Endodermal cell (in vitro differentiated cells): ENCODE data around the gene NFIL3. TPM values are rescaled to one million over a fixed set of nuclear protein-coding genes. Genes with fewer than 3 reads are reported as not detected.

Source experiments
- DNase-seq: peaks from one replicate; pipeline ENCODE4 v3.0.0-alpha.2; 2017
- H3K27ac ChIP-seq: 2 replicates; pipeline ENCODE4 v1.5.1; 2013; ENCODE audit warnings: mild to moderate bottlenecking, low read depth, low read length, moderate library complexity
- H3K27me3 ChIP-seq: 2 replicates; pipeline ENCODE4 v1.6.1; 2013; ENCODE audit warnings: mild to moderate bottlenecking, low read length, moderate library complexity; ENCODE audit not compliant: insufficient read depth, control insufficient read depth, poor library complexity, severe bottlenecking
- H3K36me3 ChIP-seq: 2 replicates; pipeline ENCODE4 v1.7.0; 2013; ENCODE audit warnings: mild to moderate bottlenecking, low read length, moderate library complexity; ENCODE audit not compliant: control insufficient read depth, insufficient read depth
- H3K4me1 ChIP-seq: one replicate; pipeline ENCODE4 v1.7.0; 2013; ENCODE audit warnings: low read length; ENCODE audit not compliant: control insufficient read depth, insufficient read depth
- H3K4me3 ChIP-seq: 2 replicates; pipeline ENCODE4 v1.5.1; 2013; ENCODE audit warnings: mild to moderate bottlenecking, low read length, moderate library complexity
- H3K9ac ChIP-seq: 2 replicates; pipeline ENCODE4 v1.6.1; 2013; ENCODE audit warnings: mild to moderate bottlenecking, low read length, moderate library complexity; ENCODE audit not compliant: poor library complexity, severe bottlenecking; ENCODE audit errors: extremely low read depth
- H3K9me3 ChIP-seq: 2 replicates; pipeline ENCODE4 v1.6.1; 2013; ENCODE audit warnings: mild to moderate bottlenecking, low read length, moderate library complexity; ENCODE audit not compliant: control insufficient read depth
- H3K27ac Mint-ChIP-seq: 2 replicates; pipeline ENCODE4 v1.8.0; 2020; ENCODE audit warnings: mixed read lengths
- H3K27me3 Mint-ChIP-seq: 2 replicates; pipeline ENCODE4 v1.8.0; 2021; ENCODE audit warnings: mild to moderate bottlenecking, mixed read lengths; ENCODE audit not compliant: insufficient read depth
- H3K36me3 Mint-ChIP-seq: 2 replicates; pipeline ENCODE4 v1.8.0; 2020; ENCODE audit warnings: low read depth, mixed read lengths
- H3K4me1 Mint-ChIP-seq: 2 replicates; pipeline ENCODE4 v1.8.0; 2020; ENCODE audit warnings: mixed read lengths
- H3K4me3 Mint-ChIP-seq: 2 replicates; pipeline ENCODE4 v1.8.0; 2020; ENCODE audit warnings: mild to moderate bottlenecking, moderate library complexity, mixed read lengths
- H3K9me3 Mint-ChIP-seq: 2 replicates; pipeline ENCODE4 v1.8.0; 2020; ENCODE audit warnings: mild to moderate bottlenecking, mixed read lengths
- WGBS, 2 experiments: methylation state at CpG; one replicate each; pipeline versions ENCODE4 v1.1.5 to v1.1.7; 2013; ENCODE audit warnings: missing lambda C conversion rate in 2 of 2, mixed read lengths in 1 of 2; ENCODE audit not compliant: insufficient coverage in 1 of 2, insufficient read length in 1 of 2; 5-methylcytosine and 5-hydroxymethylcytosine counted together
- total RNA-seq, 2 donors: library from RNA; stranded (reverse); fragmentation: NEBNext Ultra II Directional in 1 of 2; extraction: Animal tissue kit (Norgen Biotek cat#: 25700) in 1 of 2; gene quantifications; 2 replicates in 1 of 2; 3 replicates in 1 of 2; pipeline ENCODE4 v1.2.1, GENCODE V29; 2021
- TF ChIP-seq, protein P1 (sequence below): fragments of 200-600 bp; sonication (generic); conservative IDR thresholded peaks from 2 replicates; pipeline ENCODE4 v1.5.0; 2021; ENCODE audit warnings: antibody characterized with exemption, mild to moderate bottlenecking

NFIL3 gene
- total RNA-seq, 2 donors from 2014 or later, result 13.5 to 17.4 TPM

DNA sequence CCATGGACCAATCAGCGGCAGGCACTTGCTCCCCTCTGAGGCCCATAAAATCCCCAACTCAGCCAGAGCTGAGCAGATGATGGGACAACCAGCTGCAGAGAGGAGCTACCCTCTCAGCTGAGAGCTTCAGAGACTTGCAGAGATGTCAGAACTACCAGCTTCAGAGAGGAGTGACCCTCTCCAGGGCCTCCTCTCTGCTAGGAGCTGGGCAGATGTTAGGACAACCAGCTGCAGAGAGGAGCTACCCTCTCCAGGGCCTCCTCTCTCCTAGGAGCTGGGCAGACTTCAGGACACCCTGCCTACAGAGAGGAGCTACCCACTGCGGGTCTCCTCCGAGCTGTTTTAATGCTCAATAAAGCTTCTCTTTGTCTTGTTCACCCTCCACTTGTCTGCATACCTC is 58.9 kb downstream of the NFIL3 start:
- H3K9me3 ChIP-seq, result peaks cover 11% of the 10 kb centered on the region
- TF ChIP-seq, protein P1, sequence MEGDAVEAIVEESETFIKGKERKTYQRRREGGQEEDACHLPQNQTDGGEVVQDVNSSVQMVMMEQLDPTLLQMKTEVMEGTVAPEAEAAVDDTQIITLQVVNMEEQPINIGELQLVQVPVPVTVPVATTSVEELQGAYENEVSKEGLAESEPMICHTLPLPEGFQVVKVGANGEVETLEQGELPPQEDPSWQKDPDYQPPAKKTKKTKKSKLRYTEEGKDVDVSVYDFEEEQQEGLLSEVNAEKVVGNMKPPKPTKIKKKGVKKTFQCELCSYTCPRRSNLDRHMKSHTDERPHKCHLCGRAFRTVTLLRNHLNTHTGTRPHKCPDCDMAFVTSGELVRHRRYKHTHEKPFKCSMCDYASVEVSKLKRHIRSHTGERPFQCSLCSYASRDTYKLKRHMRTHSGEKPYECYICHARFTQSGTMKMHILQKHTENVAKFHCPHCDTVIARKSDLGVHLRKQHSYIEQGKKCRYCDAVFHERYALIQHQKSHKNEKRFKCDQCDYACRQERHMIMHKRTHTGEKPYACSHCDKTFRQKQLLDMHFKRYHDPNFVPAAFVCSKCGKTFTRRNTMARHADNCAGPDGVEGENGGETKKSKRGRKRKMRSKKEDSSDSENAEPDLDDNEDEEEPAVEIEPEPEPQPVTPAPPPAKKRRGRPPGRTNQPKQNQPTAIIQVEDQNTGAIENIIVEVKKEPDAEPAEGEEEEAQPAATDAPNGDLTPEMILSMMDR, result no peak
- no peak overlapping the region for H3K27ac ChIP-seq
- H3K4me1 ChIP-seq, result peaks cover 2% of the 10 kb centered on the region
- H3K4me1 Mint-ChIP-seq, result peaks cover 11% of the 10 kb centered on the region
- H3K27me3 Mint-ChIP-seq, result peaks cover 4% of the 10 kb centered on the region
- peaks cover 17% of the 10 kb centered on the region for H3K9me3 Mint-ChIP-seq
- peaks cover 3% of the 10 kb centered on the region for H3K36me3 Mint-ChIP-seq
- no peak overlapping the region for H3K27ac Mint-ChIP-seq
- peaks cover 2% of the 10 kb centered on the region for H3K36me3 ChIP-seq
- 93% methylated on average over 3 of the region's 3 CpGs; no CpG with 5 or more reads in 1 of the 2 experiments for WGBS, 2 experiments
- H3K27me3 ChIP-seq, result no peaks in the 10 kb centered on the region
- no peak overlapping the region for H3K4me3 ChIP-seq
- H3K9ac ChIP-seq, result no peak overlapping the region
- DNase-seq, result no peak
- H3K4me3 Mint-ChIP-seq, result no peak overlapping the region

DNA sequence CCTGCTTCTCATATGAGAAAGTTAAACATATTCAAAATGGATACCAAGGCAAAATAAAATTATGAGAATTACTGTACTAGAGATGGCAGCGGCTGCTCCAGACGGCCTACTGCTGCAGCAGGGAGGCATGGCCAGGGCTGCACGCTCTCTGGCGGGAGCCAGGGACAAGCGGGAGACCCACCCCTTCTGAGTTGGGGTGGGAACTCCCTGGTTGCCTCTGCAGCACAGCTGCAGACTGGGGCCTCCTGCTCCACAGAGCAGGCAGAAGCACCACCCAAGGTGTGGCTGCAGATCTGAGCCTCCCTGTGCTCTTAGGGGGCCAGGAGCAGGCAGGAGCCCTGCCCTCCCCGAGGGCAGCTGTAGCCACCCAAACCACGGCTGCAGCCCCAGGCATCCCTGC is 59.6 kb downstream of the NFIL3 start:
- DNase-seq, result no peak
- H3K4me1 ChIP-seq, result peaks cover 2% of the 10 kb centered on the region
- no peaks in the 10 kb centered on the region for H3K27me3 ChIP-seq
- TF ChIP-seq, protein P1, result no peak
- H3K27me3 Mint-ChIP-seq, result peaks cover 4% of the 10 kb centered on the region
- H3K4me3 ChIP-seq, result no peak overlapping the region
- peaks cover 5% of the 10 kb centered on the region for H3K36me3 ChIP-seq
- H3K27ac ChIP-seq, result no peak overlapping the region
- peaks cover 15% of the 10 kb centered on the region for H3K4me1 Mint-ChIP-seq
- peaks cover 11% of the 10 kb centered on the region for H3K9me3 ChIP-seq
- H3K9me3 Mint-ChIP-seq, result peaks cover 17% of the 10 kb centered on the region
- no peak overlapping the region for H3K27ac Mint-ChIP-seq
- H3K4me3 Mint-ChIP-seq, result no peak overlapping the region
- WGBS, 2 experiments, result 93 to 94% methylated on average over 3 to 7 of the region's 7 CpGs
- no peak overlapping the region for H3K9ac ChIP-seq
- peaks cover 8% of the 10 kb centered on the region for H3K36me3 Mint-ChIP-seq

- H3K4me3 ChIP-seq, result peak overlapping the region; percentile 97
- H3K4me1 ChIP-seq, result peaks cover 2% of the 10 kb centered on the region
- TF ChIP-seq, protein P1, result no peak
- H3K4me1 Mint-ChIP-seq, result peaks cover 17% of the 10 kb centered on the region
- H3K27ac ChIP-seq, result no peak overlapping the region
- H3K36me3 Mint-ChIP-seq, result peaks cover 8% of the 10 kb centered on the region
- H3K27me3 ChIP-seq, result no peaks in the 10 kb centered on the region
- no peaks in the 10 kb centered on the region for H3K27me3 Mint-ChIP-seq
- 67 to 79% methylated on average over 11 to 15 of the region's 15 CpGs for WGBS, 2 experiments
- H3K9me3 Mint-ChIP-seq, result peaks cover 8% of the 10 kb centered on the region
- H3K9ac ChIP-seq, result no peak overlapping the region
- H3K36me3 ChIP-seq, result peaks cover 8% of the 10 kb centered on the region
- H3K9me3 ChIP-seq, result peaks cover 6% of the 10 kb centered on the region
- DNase-seq, result no peak
- H3K27ac Mint-ChIP-seq, result peak overlapping the region; percentile 40
- peak overlapping the region; percentile 95 for H3K4me3 Mint-ChIP-seq
These were observed 61.5 kb downstream of the NFIL3 start for GRCh38 chr9:91362051-91362611.
